ENCODE results near the gene CFAP61.

The CFAP61 gene

GRCh38 chr20:20373091-20373571 lies 320.8 kb downstream of the CFAP61 start:
- H3K4me2 ChIP-seq (ENCODE audit: low read length), result no peak overlapping the region
- no peaks in the 10 kb centered on the region for H3K9me3 ChIP-seq (ENCODE audit: insufficient read depth, low read length)
- TF ChIP-seq EZH2phosphoT487 (IDR thresholded peaks at IDR 0.05; ENCODE audit: low read depth) (no peak), CTCF (IDR thresholded peaks at IDR 0.05; ENCODE audit: low read depth, low read length) (no peak)
- no peaks in the 10 kb centered on the region for H3K36me3 ChIP-seq (replicated peaks; ENCODE audit: low read depth, low read length)
- H3K27ac ChIP-seq (ENCODE audit: low read length), result no peak overlapping the region
- H3K9ac ChIP-seq (ENCODE audit: low read length), result no peak overlapping the region
- no peak overlapping the region for H3K4me3 ChIP-seq (ENCODE audit: low read length)
- no peaks in the 10 kb centered on the region for H3K79me2 ChIP-seq (ENCODE audit: low read length)
- H4K20me1 ChIP-seq (ENCODE audit: insufficient read depth, low read length), result no peaks in the 10 kb centered on the region
- H3K27me3 ChIP-seq (ENCODE audit: low read depth, low read length), result peaks cover 59% of the 10 kb centered on the region
- no peaks in the 10 kb centered on the region for H3K4me1 ChIP-seq (ENCODE audit: low read length)
- no peak overlapping the region for H2AFZ ChIP-seq (ENCODE audit: low read depth, low read length)

GRCh38 chr20:20375862-20376261 lies 323.5 kb downstream of the CFAP61 start:
- Histone ChIP-seq H4K20me1 (ENCODE audit: insufficient read depth, low read length) (no peaks in the 10 kb centered on the region), H3K4me1 (ENCODE audit: low read length) (no peaks in the 10 kb centered on the region), H3K4me3 (ENCODE audit: low read length) (no peak overlapping the region), H3K79me2 (ENCODE audit: low read length) (no peaks in the 10 kb centered on the region), H2AFZ (ENCODE audit: low read depth, low read length) (no peak overlapping the region), H3K9ac (ENCODE audit: low read length) (no peak overlapping the region), H3K36me3 (replicated peaks; ENCODE audit: low read depth, low read length) (no peaks in the 10 kb centered on the region), H3K9me3 (ENCODE audit: insufficient read depth, low read length) (no peaks in the 10 kb centered on the region), H3K27ac (ENCODE audit: low read length) (no peak overlapping the region), H3K4me2 (ENCODE audit: low read length) (no peak overlapping the region), H3K27me3 (ENCODE audit: low read depth, low read length) (peaks cover 49% of the 10 kb centered on the region)
- TF ChIP-seq EZH2phosphoT487 (IDR thresholded peaks at IDR 0.05; ENCODE audit: low read depth) (no peak), CTCF (IDR thresholded peaks at IDR 0.05; ENCODE audit: low read depth, low read length) (no peak)

DNA sequence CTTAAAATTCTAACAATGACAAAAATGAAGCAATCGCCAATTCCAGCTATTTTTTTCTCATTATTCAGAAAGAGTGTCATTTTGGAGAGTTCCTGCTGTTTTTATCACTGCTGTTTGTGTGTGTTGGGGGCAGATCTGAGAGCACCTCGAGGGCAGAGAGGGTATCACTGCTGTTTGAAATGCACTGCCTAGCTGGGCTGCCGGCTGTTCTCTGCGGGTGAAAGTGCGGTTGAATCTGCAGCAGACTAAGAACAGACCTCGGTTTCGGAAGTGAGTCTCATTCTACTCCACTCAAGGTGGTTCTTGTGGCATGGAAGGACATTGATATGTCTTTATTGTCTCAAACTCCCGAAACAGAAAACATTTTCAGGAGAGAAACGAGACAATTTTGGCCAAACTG lies 333.9 kb downstream of the CFAP61 start:
- Histone ChIP-seq H3K79me2 (ENCODE audit: low read length) (no peaks in the 10 kb centered on the region), H3K4me3 (ENCODE audit: low read length) (no peak overlapping the region), H3K4me1 (ENCODE audit: low read length) (no peaks in the 10 kb centered on the region), H3K9me3 (ENCODE audit: insufficient read depth, low read length) (no peaks in the 10 kb centered on the region), H2AFZ (ENCODE audit: low read depth, low read length) (no peak overlapping the region), H3K36me3 (replicated peaks; ENCODE audit: low read depth, low read length) (no peaks in the 10 kb centered on the region), H3K9ac (ENCODE audit: low read length) (no peak overlapping the region), H3K27ac (ENCODE audit: low read length) (no peak overlapping the region), H3K27me3 (ENCODE audit: low read depth, low read length) (no peaks in the 10 kb centered on the region), H3K4me2 (ENCODE audit: low read length) (no peak overlapping the region), H4K20me1 (ENCODE audit: insufficient read depth, low read length) (no peaks in the 10 kb centered on the region)
- no peak for TF ChIP-seq CTCF (IDR thresholded peaks at IDR 0.05; ENCODE audit: low read depth, low read length)

- Histone ChIP-seq H3K79me2 (ENCODE audit: low read length) (no peaks in the 10 kb centered on the region), H3K9me3 (ENCODE audit: insufficient read depth, low read length) (no peaks in the 10 kb centered on the region), H3K9ac (ENCODE audit: low read length) (no peak overlapping the region), H3K4me2 (ENCODE audit: low read length) (no peak overlapping the region), H3K27me3 (ENCODE audit: low read depth, low read length) (no peaks in the 10 kb centered on the region), H3K4me1 (ENCODE audit: low read length) (no peaks in the 10 kb centered on the region), H3K4me3 (ENCODE audit: low read length) (no peak overlapping the region), H2AFZ (ENCODE audit: low read depth, low read length) (no peak overlapping the region), H3K27ac (ENCODE audit: low read length) (no peak overlapping the region), H4K20me1 (ENCODE audit: insufficient read depth, low read length) (no peaks in the 10 kb centered on the region), H3K36me3 (replicated peaks; ENCODE audit: low read depth, low read length) (no peaks in the 10 kb centered on the region)
- TF ChIP-seq EZH2phosphoT487 (IDR thresholded peaks at IDR 0.05; ENCODE audit: low read depth), result no peak
- TF ChIP-seq CTCF (IDR thresholded peaks at IDR 0.05; ENCODE audit: low read depth, low read length), result no peak
These were observed 338.1 kb downstream of the CFAP61 start for GRCh38 chr20:20390393-20390792.

All from OCI-LY3 (cell line).